Spleen (tissue), 7 donors: ENCODE results near the gene MON2.

Source experiments
- CTCF ChIP-seq, 11 experiments: fragments of 200-600 bp in 7 of 11; fragments of 450-650 bp in 4 of 11; sonication (generic) in 4 of 11; IDR thresholded peaks in 8 of 11; conservative IDR thresholded peaks in 3 of 11; 1 replicate in 7 of 11; 2 replicates in 4 of 11; pipeline versions ENCODE4 v1.4.0 to v1.8.0; 2016 to 2021; ENCODE audit warnings: antibody characterized with exemption in 11 of 11, inconsistent platforms in 4 of 11, mild to moderate bottlenecking in 1 of 11
- POLR2A ChIP-seq, 3 donors: fragments of 450-650 bp; IDR thresholded peaks; one replicate each; pipeline ENCODE4 v1.5.1; 2017; ENCODE audit warnings: antibody characterized with exemption in 3 of 3, mild to moderate bottlenecking in 1 of 3
- POLR2AphosphoS5 ChIP-seq, 3 donors: sonication (generic); formaldehyde crosslinking; IDR thresholded peaks; one replicate each; pipeline ENCODE4 v1.5.1; 2017; ENCODE audit warnings: antibody characterized with exemption in 3 of 3
- donor health status: DM: no; HTN: no; CAD: no; lungs with moderate emphysema.
- donor health status: DM: no; HTN: no; CAD: no.
- donor health status: DM: no; HTN: no; CAD: no.

DNA sequence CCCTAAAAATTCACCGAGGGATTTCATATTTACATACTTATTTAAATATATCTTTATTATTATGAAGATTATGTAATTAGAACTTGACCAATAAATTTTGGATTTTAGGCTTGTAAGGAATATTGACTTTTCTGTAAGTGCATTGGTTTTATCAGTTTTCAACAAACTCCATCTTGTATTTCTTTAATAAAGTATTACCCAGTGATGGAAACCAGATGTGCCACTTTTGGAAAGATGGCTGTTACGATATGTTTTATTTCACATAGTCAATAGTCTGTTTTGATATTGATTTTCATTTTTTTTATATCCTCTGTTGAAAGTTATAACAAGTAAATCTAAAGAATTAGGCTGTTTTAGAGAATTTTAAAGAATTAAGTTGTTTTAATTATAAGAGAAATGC, 1.8 kb downstream of the MON2 start:
- no peak for TF ChIP-seq CTCF (IDR thresholded peaks at IDR 0.05 in 8 of 11, conservative IDR thresholded peaks at IDR 0.05 in 3 of 11)
- TF ChIP-seq POLR2AphosphoS5 (IDR thresholded peaks at IDR 0.05) = no peak
- no peak for TF ChIP-seq POLR2A (IDR thresholded peaks at IDR 0.05)
